ENCODE results near the gene SCUBE1. TPM values are rescaled to one million over a fixed set of nuclear protein-coding genes. Genes with fewer than 3 reads are reported as not detected.

Gene SCUBE1
- total RNA-seq, 1 experiment from 2014 or later, result 3.9 TPM

DNA sequence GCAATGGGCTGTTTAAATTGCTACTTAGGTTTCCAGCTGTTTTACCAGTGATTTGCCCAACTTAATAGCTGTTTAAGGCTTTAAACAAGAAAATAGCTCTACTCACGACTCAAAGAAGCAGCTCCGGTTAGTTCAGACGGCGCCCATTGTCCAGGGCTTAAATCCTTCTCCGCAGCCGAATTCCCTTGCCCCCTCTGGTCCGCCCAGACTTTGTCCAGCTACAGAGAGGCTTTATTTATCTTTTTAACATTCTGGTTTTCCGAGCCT, 20.9 kb upstream of the SCUBE1 start:
- Histone ChIP-seq H3K36me3 (ENCODE audit: control insufficient read depth in 1 of 2, insufficient read depth in 2 of 2, low read length in 2 of 2) (no peaks in the 10 kb centered on the region), H3K4me2 (ENCODE audit: low read length) (no peak overlapping the region), H2AFZ (ENCODE audit: low read depth, low read length, poor library complexity, severe bottlenecking) (no peak overlapping the region), H3K27me3 (ENCODE audit: insufficient read depth, low read length) (peaks cover 17% of the 10 kb centered on the region), H3K4me1 (ENCODE audit: control insufficient read depth in 1 of 2, insufficient read depth in 2 of 2, low read length in 2 of 2) (no peaks in the 10 kb centered on the region), H3K9ac (ENCODE audit: low read length) (no peak overlapping the region), H3K79me2 (ENCODE audit: insufficient read depth, low read length) (no peaks in the 10 kb centered on the region), H3K27ac (ENCODE audit: low read depth, low read length) (no peak overlapping the region), H4K20me1 (ENCODE audit: insufficient read depth) (no peaks in the 10 kb centered on the region), H3K4me3 (replicated peaks in 1 of 2; ENCODE audit: low read depth in 1 of 2, low read length in 2 of 2) (no peak overlapping the region), H3K9me3 (ENCODE audit: control insufficient read depth in 1 of 2, insufficient read depth in 1 of 2, low read depth in 1 of 2, low read length in 2 of 2) (no peaks in the 10 kb centered on the region), H3K9me2 (ENCODE audit: insufficient read depth) (no peaks in the 10 kb centered on the region)
- ATAC-seq (no peak), DNase-seq (ENCODE audit: low read depth, low spot score) (no peak)
- ChIA-PET CTCF (interaction anchor here (1.2 to 2.5 kb wide), 2 partner anchors 18 to 90 kb away, joined by 4 to 8 read pairs; no protein-coding TSS in a partner anchor), RAD21 (ENCODE audit: low non-redundant PET in 1 of 2, low total read pairs in 2 of 2, uncharacterized antibody in 2 of 2, unreplicated experiment in 2 of 2) (no interaction called here), POLR2A (no interaction called here)
- no TSS peak for BruUV-seq (replicated peaks)
- TF ChIP-seq SP1 (IDR thresholded peaks at IDR 0.05; ENCODE audit: low read depth) (no peak), EZH2phosphoT487 (IDR thresholded peaks at IDR 0.05; ENCODE audit: borderline replicate concordance) (no peak), JUND (IDR thresholded peaks at IDR 0.05) (no peak), CEBPB (IDR thresholded peaks at IDR 0.05; ENCODE audit: low read depth) (no peak), SRF (IDR thresholded peaks at IDR 0.05; ENCODE audit: low read depth) (no peak), RAD21 (IDR thresholded peaks at IDR 0.05; ENCODE audit: low read depth) (no peak), ZNF274 (IDR thresholded peaks at IDR 0.05; ENCODE audit: low read depth, low read length) (no peak), ELF1 (IDR thresholded peaks at IDR 0.05; ENCODE audit: borderline replicate concordance, low read depth) (no peak), SIN3A (IDR thresholded peaks at IDR 0.05; ENCODE audit: low read depth) (no peak), YY1 (IDR thresholded peaks at IDR 0.05; ENCODE audit: extremely low read depth, insufficient replicate concordance, low read depth, low read length) (no peak), CBX3 (IDR thresholded peaks at IDR 0.05; ENCODE audit: low read depth) (no peak), TCF7L2 (IDR thresholded peaks at IDR 0.05; ENCODE audit: borderline replicate concordance, extremely low read depth, insufficient read depth, insufficient read length) (no peak), ZFX (IDR thresholded peaks at IDR 0.05) (no peak), POLR2A (IDR thresholded peaks at IDR 0.05; ENCODE audit: borderline replicate concordance, extremely low read depth, insufficient read depth, insufficient read length) (no peak), FOSL1 (IDR thresholded peaks at IDR 0.05; ENCODE audit: low read depth) (no peak)
- TF ChIP-seq, protein P1, sequence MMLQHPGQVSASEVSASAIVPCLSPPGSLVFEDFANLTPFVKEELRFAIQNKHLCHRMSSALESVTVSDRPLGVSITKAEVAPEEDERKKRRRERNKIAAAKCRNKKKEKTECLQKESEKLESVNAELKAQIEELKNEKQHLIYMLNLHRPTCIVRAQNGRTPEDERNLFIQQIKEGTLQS (IDR thresholded peaks at IDR 0.05), result no peak
- TF ChIP-seq, protein P2, sequence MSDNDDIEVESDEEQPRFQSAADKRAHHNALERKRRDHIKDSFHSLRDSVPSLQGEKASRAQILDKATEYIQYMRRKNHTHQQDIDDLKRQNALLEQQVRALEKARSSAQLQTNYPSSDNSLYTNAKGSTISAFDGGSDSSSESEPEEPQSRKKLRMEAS (IDR thresholded peaks at IDR 0.05), result no peak
- TF ChIP-seq, protein P3, sequence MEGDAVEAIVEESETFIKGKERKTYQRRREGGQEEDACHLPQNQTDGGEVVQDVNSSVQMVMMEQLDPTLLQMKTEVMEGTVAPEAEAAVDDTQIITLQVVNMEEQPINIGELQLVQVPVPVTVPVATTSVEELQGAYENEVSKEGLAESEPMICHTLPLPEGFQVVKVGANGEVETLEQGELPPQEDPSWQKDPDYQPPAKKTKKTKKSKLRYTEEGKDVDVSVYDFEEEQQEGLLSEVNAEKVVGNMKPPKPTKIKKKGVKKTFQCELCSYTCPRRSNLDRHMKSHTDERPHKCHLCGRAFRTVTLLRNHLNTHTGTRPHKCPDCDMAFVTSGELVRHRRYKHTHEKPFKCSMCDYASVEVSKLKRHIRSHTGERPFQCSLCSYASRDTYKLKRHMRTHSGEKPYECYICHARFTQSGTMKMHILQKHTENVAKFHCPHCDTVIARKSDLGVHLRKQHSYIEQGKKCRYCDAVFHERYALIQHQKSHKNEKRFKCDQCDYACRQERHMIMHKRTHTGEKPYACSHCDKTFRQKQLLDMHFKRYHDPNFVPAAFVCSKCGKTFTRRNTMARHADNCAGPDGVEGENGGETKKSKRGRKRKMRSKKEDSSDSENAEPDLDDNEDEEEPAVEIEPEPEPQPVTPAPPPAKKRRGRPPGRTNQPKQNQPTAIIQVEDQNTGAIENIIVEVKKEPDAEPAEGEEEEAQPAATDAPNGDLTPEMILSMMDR (IDR thresholded peaks at IDR 0.05 in 2 of 3, conservative IDR thresholded peaks at IDR 0.05 in 1 of 3; ENCODE audit: borderline replicate concordance in 1 of 3, insufficient read depth in 1 of 3, low read depth in 2 of 3, low read length in 2 of 3), result no peak
- TF ChIP-seq, protein P4, sequence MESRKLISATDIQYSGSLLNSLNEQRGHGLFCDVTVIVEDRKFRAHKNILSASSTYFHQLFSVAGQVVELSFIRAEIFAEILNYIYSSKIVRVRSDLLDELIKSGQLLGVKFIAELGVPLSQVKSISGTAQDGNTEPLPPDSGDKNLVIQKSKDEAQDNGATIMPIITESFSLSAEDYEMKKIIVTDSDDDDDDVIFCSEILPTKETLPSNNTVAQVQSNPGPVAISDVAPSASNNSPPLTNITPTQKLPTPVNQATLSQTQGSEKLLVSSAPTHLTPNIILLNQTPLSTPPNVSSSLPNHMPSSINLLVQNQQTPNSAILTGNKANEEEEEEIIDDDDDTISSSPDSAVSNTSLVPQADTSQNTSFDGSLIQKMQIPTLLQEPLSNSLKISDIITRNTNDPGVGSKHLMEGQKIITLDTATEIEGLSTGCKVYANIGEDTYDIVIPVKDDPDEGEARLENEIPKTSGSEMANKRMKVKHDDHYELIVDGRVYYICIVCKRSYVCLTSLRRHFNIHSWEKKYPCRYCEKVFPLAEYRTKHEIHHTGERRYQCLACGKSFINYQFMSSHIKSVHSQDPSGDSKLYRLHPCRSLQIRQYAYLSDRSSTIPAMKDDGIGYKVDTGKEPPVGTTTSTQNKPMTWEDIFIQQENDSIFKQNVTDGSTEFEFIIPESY (IDR thresholded peaks at IDR 0.05; ENCODE audit: extremely low read depth, insufficient replicate concordance, low read length), result no peak
- intact Hi-C loops (cut with micrococcal nuclease), result no loop called here

All from HCT116 (cell line).